H9 (cell line): ENCODE results near the gene RSBN1. TPM values are rescaled to one million over a fixed set of nuclear protein-coding genes. Genes with fewer than 3 reads are reported as not detected.

Experiments
- DNase-seq: peaks from one replicate; pipeline ENCODE4 v3.0.0-alpha.2; 2017
- H2AFZ ChIP-seq: one replicate; pipeline ENCODE4 v1.6.1; 2013; ENCODE audit warnings: mild to moderate bottlenecking, low read length, control low read depth, moderate library complexity
- H2AK5ac ChIP-seq: 2 replicates; pipeline ENCODE4 v1.6.1; 2013; ENCODE audit warnings: low read length, control low read depth, mixed read lengths; ENCODE audit not compliant: insufficient read length
- H2BK120ac ChIP-seq: one replicate; pipeline ENCODE4 v1.6.1; 2013; ENCODE audit warnings: low read depth, mild to moderate bottlenecking, low read length, control low read depth, inconsistent platforms; ENCODE audit not compliant: poor library complexity, severe bottlenecking
- H2BK12ac ChIP-seq: 2 replicates; pipeline ENCODE4 v1.6.1; 2013; ENCODE audit warnings: low read length, control low read depth, mixed read lengths, low read depth; ENCODE audit not compliant: insufficient read length
- H2BK15ac ChIP-seq: 2 replicates; pipeline ENCODE4 v1.6.1; 2013; ENCODE audit warnings: low read depth, low read length, control low read depth
- H2BK20ac ChIP-seq: one replicate; pipeline ENCODE4 v1.6.1; 2013; ENCODE audit warnings: low read depth, mild to moderate bottlenecking, low read length, control low read depth, inconsistent platforms; ENCODE audit not compliant: poor library complexity, severe bottlenecking
- H2BK5ac ChIP-seq: 2 replicates; pipeline ENCODE4 v1.6.1; 2013; ENCODE audit warnings: low read length, control low read depth, mixed read lengths; ENCODE audit not compliant: insufficient read length
- H3K14ac ChIP-seq: 2 replicates; pipeline ENCODE4 v1.6.1; 2013; ENCODE audit warnings: low read length, control low read depth; ENCODE audit not compliant: insufficient read depth
- H3K18ac ChIP-seq: 2 replicates; pipeline ENCODE4 v1.6.1; 2013; ENCODE audit warnings: low read depth, mild to moderate bottlenecking, mixed read lengths, low read length, control low read depth; ENCODE audit not compliant: insufficient read length
- H3K23ac ChIP-seq: 2 replicates; pipeline ENCODE4 v1.6.1; 2013; ENCODE audit warnings: low read length, control low read depth, mixed read lengths, low read depth; ENCODE audit not compliant: insufficient read length
- H3K23me2 ChIP-seq: 2 replicates; pipeline ENCODE4 v1.6.1; 2013; ENCODE audit warnings: low read depth, mild to moderate bottlenecking, mixed read lengths, low read length, control low read depth; ENCODE audit not compliant: insufficient read length, poor library complexity, severe bottlenecking
- H3K27ac ChIP-seq: 2 replicates; pipeline ENCODE4 v1.5.1; 2013; ENCODE audit warnings: low read length, control low read depth, mixed read lengths, low read depth; ENCODE audit not compliant: insufficient read length
- H3K27me3 ChIP-seq: 2 replicates; pipeline ENCODE4 v1.6.1; 2013; ENCODE audit warnings: low read length, control low read depth, inconsistent platforms; ENCODE audit not compliant: insufficient read depth
- H3K4ac ChIP-seq: 2 replicates; pipeline ENCODE4 v1.6.1; 2013; ENCODE audit warnings: low read depth, mild to moderate bottlenecking, control low read depth, inconsistent platforms, low read length, moderate library complexity
- H3K4me1 ChIP-seq: 2 replicates; pipeline ENCODE4 v1.6.1; 2013; ENCODE audit warnings: low read length, control low read depth, inconsistent platforms; ENCODE audit not compliant: insufficient read depth
- H3K4me2 ChIP-seq: 2 replicates; pipeline ENCODE4 v1.6.1; 2013; ENCODE audit warnings: low read length, control low read depth, mixed read lengths; ENCODE audit not compliant: insufficient read length, insufficient read depth
- H3K56ac ChIP-seq: 2 replicates; pipeline ENCODE4 v1.6.1; 2013; ENCODE audit warnings: low read depth, mild to moderate bottlenecking, mixed read lengths, low read length, control low read depth; ENCODE audit not compliant: insufficient read length
- H3K79me1 ChIP-seq: 2 replicates; pipeline ENCODE4 v1.6.1; 2013; ENCODE audit warnings: low read depth, mild to moderate bottlenecking, moderate library complexity, low read length, control low read depth, inconsistent platforms; ENCODE audit not compliant: insufficient read depth, poor library complexity, severe bottlenecking
- H3K79me2 ChIP-seq: 2 replicates; pipeline ENCODE4 v1.6.1; 2013; ENCODE audit warnings: low read length, control low read depth, inconsistent platforms; ENCODE audit not compliant: insufficient read depth
- H3K9ac ChIP-seq: 2 replicates; pipeline ENCODE4 v1.6.1; 2013; ENCODE audit warnings: low read length, control low read depth, mixed read lengths; ENCODE audit not compliant: insufficient read length; ENCODE audit errors: extremely low read depth
- H3K9me3 ChIP-seq: one replicate; pipeline ENCODE4 v1.6.1; 2013; ENCODE audit warnings: low read depth, low read length, inconsistent platforms; ENCODE audit not compliant: control insufficient read depth
- H3T11ph ChIP-seq: one replicate; pipeline ENCODE4 v1.6.1; 2013; ENCODE audit warnings: mild to moderate bottlenecking, low read length, control low read depth, inconsistent platforms
- H4K20me1 ChIP-seq: one replicate; pipeline ENCODE4 v1.6.1; 2013; ENCODE audit not compliant: control insufficient read depth, insufficient read length, insufficient read depth
- H4K5ac ChIP-seq: 2 replicates; pipeline ENCODE4 v1.6.1; 2013; ENCODE audit warnings: low read depth, mild to moderate bottlenecking, mixed read lengths, low read length, control low read depth; ENCODE audit not compliant: insufficient read length
- H4K8ac ChIP-seq: replicated peaks from 2 replicates; pipeline ENCODE4 v1.6.1; 2013; ENCODE audit warnings: low read length, control low read depth, mixed read lengths, low read depth; ENCODE audit not compliant: insufficient read length
- H4K91ac ChIP-seq: 2 replicates; pipeline ENCODE4 v1.6.1; 2013; ENCODE audit warnings: low read depth, mild to moderate bottlenecking, moderate library complexity, mixed read lengths, low read length, control low read depth; ENCODE audit not compliant: insufficient read length
- H3K27ac Mint-ChIP-seq, 3 experiments: 2 replicates in 2 of 3; 3 replicates in 1 of 3; pipeline ENCODE4 v1.8.0; 2020 to 2021; ENCODE audit warnings: mixed read lengths in 3 of 3, mild to moderate bottlenecking in 1 of 3, moderate library complexity in 1 of 3
- H3K27me3 Mint-ChIP-seq: 2 replicates; pipeline ENCODE4 v1.8.0; 2021; ENCODE audit warnings: low read depth, mild to moderate bottlenecking, moderate library complexity, mixed read lengths
- H3K36me3 Mint-ChIP-seq, 3 experiments: 2 replicates in 2 of 3; 3 replicates in 1 of 3; pipeline ENCODE4 v1.8.0; 2020 to 2021; ENCODE audit warnings: low read depth in 3 of 3, mixed read lengths in 3 of 3; ENCODE audit not compliant: insufficient read depth in 1 of 3
- H3K4me1 Mint-ChIP-seq, 2 experiments: 2 replicates each; pipeline ENCODE4 v1.8.0; 2020; ENCODE audit warnings: mixed read lengths in 2 of 2
- H3K4me3 Mint-ChIP-seq, 2 experiments: 2 replicates in 1 of 2; 3 replicates in 1 of 2; pipeline ENCODE4 v1.8.0; 2020 to 2021; ENCODE audit warnings: mild to moderate bottlenecking in 2 of 2, mixed read lengths in 2 of 2, moderate library complexity in 1 of 2
- H3K9me3 Mint-ChIP-seq, 2 experiments: 2 replicates in 1 of 2; 3 replicates in 1 of 2; pipeline ENCODE4 v1.8.0; 2020; ENCODE audit warnings: mild to moderate bottlenecking in 2 of 2, mixed read lengths in 2 of 2, moderate library complexity in 1 of 2
- CTCF ChIP-seq: fragments of 200-600 bp; sonication (generic); conservative IDR thresholded peaks from 3 replicates; pipeline ENCODE4 v1.8.0; 2021; ENCODE audit warnings: antibody characterized with exemption, mild to moderate bottlenecking
- WGBS: extraction: QIAGEN DNeasy Blood & Tissue Kit; methylation state at CpG from one replicate; pipeline ENCODE4 v1.1.7; 2013; ENCODE audit warnings: missing lambda C conversion rate, low lambda C conversion rate, mixed read lengths; ENCODE audit not compliant: insufficient read length; ENCODE audit errors: extremely low coverage; 5-methylcytosine and 5-hydroxymethylcytosine counted together
- total RNA-seq: library from RNA; stranded (reverse); gene quantifications from 2 replicates; pipeline ENCODE4 v1.2.1, GENCODE V29; 2021

The RSBN1 gene
- total RNA-seq, 1 experiment from 2014 or later = 11.0 TPM

GRCh38 chr1:113860891-113861290 is 48.6 kb upstream of the RSBN1 start:
- H3K27me3 ChIP-seq = no peaks in the 10 kb centered on the region
- H3K4me1 Mint-ChIP-seq = no peaks in the 10 kb centered on the region; a peak in 1 of 4 replicates
- no peak overlapping the region for H3K14ac ChIP-seq
- H3K79me1 ChIP-seq = no peaks in the 10 kb centered on the region
- H4K8ac ChIP-seq = no peak overlapping the region
- H3K18ac ChIP-seq = no peak overlapping the region
- H3K27ac ChIP-seq = no peak overlapping the region
- no peak overlapping the region for H3K4ac ChIP-seq
- no peak overlapping the region for H2AFZ ChIP-seq
- no peak overlapping the region for H2BK12ac ChIP-seq
- no peaks in the 10 kb centered on the region for H3K4me1 ChIP-seq
- H3T11ph ChIP-seq = no peak overlapping the region
- no CpG with 5 or more reads among the region's 3 CpGs for WGBS
- no peak overlapping the region for H3K23ac ChIP-seq
- no peaks in the 10 kb centered on the region for H3K9me3 ChIP-seq
- no peak overlapping the region for H2BK5ac ChIP-seq
- H2BK15ac ChIP-seq = no peak overlapping the region
- no peaks in the 10 kb centered on the region for H3K23me2 ChIP-seq
- no peaks in the 10 kb centered on the region for H3K27me3 Mint-ChIP-seq
- H2AK5ac ChIP-seq = no peak overlapping the region
- no peak overlapping the region for H3K56ac ChIP-seq
- no peak for DNase-seq
- no peak for TF ChIP-seq CTCF
- no peak overlapping the region for H2BK20ac ChIP-seq
- H3K9ac ChIP-seq = no peak overlapping the region
- no peaks in the 10 kb centered on the region for H4K20me1 ChIP-seq
- H4K91ac ChIP-seq = no peak overlapping the region
- H3K4me3 Mint-ChIP-seq = no peak overlapping the region
- H2BK120ac ChIP-seq = no peak overlapping the region
- no peak overlapping the region for H3K4me2 ChIP-seq
- no peaks in the 10 kb centered on the region for H3K79me2 ChIP-seq
- H4K5ac ChIP-seq = no peak overlapping the region
- H3K27ac Mint-ChIP-seq = no peak overlapping the region
- no peaks in the 10 kb centered on the region for H3K9me3 Mint-ChIP-seq
- H3K36me3 Mint-ChIP-seq = no peaks in the 10 kb centered on the region
